ENCODE data around the gene DLGAP1.

The DLGAP1 gene

DNA sequence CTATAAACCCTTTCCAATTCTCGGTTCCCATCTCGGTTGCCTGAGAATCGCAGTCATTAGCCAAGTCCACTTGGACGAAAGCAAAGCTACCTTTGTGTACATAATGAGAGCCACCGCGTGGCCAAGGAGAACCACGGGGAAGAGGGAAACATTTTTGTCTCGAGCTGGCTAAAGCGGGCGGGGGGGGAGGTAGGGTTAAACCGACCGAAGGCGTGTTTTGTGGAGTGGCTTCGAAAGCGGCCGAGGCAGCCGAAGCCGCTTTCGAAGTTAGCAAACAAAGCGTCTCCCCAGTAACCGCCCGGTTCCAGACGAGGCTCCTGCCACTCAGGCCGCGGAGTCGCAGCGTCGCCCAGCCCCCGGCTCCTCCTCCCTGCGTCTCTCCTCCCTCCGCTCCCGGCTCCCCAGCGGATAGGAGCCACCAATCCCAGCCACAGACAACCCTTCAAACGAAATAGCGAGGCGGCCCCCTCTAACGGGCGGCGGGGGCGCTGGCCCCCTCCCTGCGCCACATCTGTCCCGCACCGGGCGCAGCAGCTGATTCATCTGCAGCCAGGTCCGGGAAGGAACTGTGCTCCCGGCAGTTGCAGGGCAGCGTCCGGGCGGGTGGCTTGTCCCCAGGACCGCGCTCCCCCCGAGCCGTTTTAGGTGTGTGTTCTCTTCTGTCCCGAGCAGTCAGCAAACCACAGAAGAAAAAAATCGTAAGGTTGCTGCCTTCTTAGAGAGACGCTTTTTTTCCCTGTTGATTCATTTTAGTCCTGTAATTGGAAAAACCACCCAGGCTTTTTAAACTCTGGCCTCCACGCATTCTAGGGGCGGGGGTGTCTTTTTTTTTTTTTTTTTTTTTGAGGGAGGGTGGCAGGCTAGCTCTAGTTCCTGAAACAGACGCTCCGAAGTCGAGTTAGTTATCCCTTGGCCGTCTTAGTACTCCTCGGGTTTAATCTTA, 1006.9 kb downstream of the DLGAP1 start (continued):
- TF ChIP-seq ZNF140 (tag by site-specific recombination; IDR thresholded peaks at IDR 0.05) (no peak), ZBTB17 (tag by site-specific recombination; IDR thresholded peaks at IDR 0.05) (peak; percentile 41; the same call in 1 of the 2 replicates), ZNF37A (tag by site-specific recombination; IDR thresholded peaks at IDR 0.05) (0 out of 2 replicates have a peak, but pooled peaks have one; percentile 74), ZNF777 (tag by site-specific recombination; IDR thresholded peaks at IDR 0.05; ENCODE audit: borderline replicate concordance) (no peak; the same call in 1 of the 2 replicates), GLI2 (tag by site-specific recombination; IDR thresholded peaks at IDR 0.05; ENCODE audit: borderline replicate concordance, low read depth) (no peak), KLF8 (tag by site-specific recombination; IDR thresholded peaks at IDR 0.05) (peak; percentile 87), ZBTB1 (tag by site-specific recombination; IDR thresholded peaks at IDR 0.05) (peak; percentile 87; the same call in 1 of the 2 replicates), ZNF677 (tag by site-specific recombination; IDR thresholded peaks at IDR 0.05) (no peak), ZNF626 (tag by site-specific recombination; IDR thresholded peaks at IDR 0.05) (no peak), ZBTB8A (tag by site-specific recombination; IDR thresholded peaks at IDR 0.05) (peak; percentile 95), ZNF701 (tag by site-specific recombination; IDR thresholded peaks at IDR 0.05) (no peak), ZNF391 (tag by site-specific recombination; IDR thresholded peaks at IDR 0.05; ENCODE audit: borderline replicate concordance, low read depth) (peak; percentile 50; the same call in 1 of the 2 replicates), ZNF571 (tag by site-specific recombination; IDR thresholded peaks at IDR 0.05) (no peak), ZNF292 (tag by site-specific recombination; IDR thresholded peaks at IDR 0.05; ENCODE audit: borderline replicate concordance, low read depth) (no peak), ZNF266 (tag by site-specific recombination; IDR thresholded peaks at IDR 0.05; ENCODE audit: low read depth) (no peak), ZNF354C (tag by site-specific recombination; IDR thresholded peaks at IDR 0.05; ENCODE audit: borderline replicate concordance, low read depth) (no peak), ZNF837 (tag by site-specific recombination; IDR thresholded peaks at IDR 0.05) (no peak)
- TF ChIP-seq, protein P1, sequence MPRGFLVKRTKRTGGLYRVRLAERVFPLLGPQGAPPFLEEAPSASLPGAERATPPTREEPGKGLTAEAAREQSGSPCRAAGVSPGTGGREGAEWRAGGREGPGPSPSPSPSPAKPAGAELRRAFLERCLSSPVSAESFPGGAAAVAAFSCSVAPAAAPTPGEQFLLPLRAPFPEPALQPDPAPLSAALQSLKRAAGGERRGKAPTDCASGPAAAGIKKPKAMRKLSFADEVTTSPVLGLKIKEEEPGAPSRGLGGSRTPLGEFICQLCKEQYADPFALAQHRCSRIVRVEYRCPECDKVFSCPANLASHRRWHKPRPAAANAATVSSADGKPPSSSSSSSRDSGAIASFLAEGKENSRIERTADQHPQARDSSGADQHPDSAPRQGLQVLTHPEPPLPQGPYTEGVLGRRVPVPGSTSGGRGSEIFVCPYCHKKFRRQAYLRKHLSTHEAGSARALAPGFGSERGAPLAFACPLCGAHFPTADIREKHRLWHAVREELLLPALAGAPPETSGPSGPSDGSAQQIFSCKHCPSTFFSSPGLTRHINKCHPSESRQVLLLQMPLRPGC (tag by site-specific recombination; IDR thresholded peaks at IDR 0.05): no peak
- TF ChIP-seq, protein P2, sequence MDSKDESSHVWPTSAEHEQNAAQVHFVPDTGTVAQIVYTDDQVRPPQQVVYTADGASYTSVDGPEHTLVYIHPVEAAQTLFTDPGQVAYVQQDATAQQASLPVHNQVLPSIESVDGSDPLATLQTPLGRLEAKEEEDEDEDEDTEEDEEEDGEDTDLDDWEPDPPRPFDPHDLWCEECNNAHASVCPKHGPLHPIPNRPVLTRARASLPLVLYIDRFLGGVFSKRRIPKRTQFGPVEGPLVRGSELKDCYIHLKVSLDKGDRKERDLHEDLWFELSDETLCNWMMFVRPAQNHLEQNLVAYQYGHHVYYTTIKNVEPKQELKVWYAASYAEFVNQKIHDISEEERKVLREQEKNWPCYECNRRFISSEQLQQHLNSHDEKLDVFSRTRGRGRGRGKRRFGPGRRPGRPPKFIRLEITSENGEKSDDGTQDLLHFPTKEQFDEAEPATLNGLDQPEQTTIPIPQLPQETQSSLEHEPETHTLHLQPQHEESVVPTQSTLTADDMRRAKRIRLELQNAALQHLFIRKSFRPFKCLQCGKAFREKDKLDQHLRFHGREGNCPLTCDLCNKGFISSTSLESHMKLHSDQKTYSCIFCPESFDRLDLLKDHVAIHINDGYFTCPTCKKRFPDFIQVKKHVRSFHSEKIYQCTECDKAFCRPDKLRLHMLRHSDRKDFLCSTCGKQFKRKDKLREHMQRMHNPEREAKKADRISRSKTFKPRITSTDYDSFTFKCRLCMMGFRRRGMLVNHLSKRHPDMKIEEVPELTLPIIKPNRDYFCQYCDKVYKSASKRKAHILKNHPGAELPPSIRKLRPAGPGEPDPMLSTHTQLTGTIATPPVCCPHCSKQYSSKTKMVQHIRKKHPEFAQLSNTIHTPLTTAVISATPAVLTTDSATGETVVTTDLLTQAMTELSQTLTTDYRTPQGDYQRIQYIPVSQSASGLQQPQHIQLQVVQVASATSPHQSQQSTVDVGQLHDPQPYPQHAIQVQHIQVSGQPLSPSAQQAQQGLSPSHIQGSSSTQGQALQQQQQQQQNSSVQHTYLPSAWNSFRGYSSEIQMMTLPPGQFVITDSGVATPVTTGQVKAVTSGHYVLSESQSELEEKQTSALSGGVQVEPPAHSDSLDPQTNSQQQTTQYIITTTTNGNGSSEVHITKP (tag by site-specific recombination; IDR thresholded peaks at IDR 0.05): peak; percentile 76
- TF ChIP-seq, protein P3, sequence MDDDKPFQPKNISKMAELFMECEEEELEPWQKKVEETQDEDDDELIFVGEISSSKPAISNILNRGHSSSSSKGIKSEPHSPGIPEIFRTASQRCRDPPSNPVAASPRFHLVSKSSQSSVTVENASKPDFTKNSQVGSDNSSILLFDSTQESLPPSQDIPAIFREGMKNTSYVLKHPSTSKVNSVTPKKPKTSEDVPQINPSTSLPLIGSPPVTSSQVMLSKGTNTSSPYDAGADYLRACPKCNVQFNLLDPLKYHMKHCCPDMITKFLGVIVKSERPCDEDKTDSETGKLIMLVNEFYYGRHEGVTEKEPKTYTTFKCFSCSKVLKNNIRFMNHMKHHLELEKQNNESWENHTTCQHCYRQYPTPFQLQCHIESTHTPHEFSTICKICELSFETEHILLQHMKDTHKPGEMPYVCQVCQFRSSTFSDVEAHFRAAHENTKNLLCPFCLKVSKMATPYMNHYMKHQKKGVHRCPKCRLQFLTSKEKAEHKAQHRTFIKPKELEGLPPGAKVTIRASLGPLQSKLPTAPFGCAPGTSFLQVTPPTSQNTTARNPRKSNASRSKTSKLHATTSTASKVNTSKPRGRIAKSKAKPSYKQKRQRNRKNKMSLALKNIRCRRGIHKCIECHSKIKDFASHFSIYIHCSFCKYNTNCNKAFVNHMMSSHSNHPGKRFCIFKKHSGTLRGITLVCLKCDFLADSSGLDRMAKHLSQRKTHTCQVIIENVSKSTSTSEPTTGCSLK (tag by site-specific recombination; IDR thresholded peaks at IDR 0.05): no peak
- TF ChIP-seq, protein P4, sequence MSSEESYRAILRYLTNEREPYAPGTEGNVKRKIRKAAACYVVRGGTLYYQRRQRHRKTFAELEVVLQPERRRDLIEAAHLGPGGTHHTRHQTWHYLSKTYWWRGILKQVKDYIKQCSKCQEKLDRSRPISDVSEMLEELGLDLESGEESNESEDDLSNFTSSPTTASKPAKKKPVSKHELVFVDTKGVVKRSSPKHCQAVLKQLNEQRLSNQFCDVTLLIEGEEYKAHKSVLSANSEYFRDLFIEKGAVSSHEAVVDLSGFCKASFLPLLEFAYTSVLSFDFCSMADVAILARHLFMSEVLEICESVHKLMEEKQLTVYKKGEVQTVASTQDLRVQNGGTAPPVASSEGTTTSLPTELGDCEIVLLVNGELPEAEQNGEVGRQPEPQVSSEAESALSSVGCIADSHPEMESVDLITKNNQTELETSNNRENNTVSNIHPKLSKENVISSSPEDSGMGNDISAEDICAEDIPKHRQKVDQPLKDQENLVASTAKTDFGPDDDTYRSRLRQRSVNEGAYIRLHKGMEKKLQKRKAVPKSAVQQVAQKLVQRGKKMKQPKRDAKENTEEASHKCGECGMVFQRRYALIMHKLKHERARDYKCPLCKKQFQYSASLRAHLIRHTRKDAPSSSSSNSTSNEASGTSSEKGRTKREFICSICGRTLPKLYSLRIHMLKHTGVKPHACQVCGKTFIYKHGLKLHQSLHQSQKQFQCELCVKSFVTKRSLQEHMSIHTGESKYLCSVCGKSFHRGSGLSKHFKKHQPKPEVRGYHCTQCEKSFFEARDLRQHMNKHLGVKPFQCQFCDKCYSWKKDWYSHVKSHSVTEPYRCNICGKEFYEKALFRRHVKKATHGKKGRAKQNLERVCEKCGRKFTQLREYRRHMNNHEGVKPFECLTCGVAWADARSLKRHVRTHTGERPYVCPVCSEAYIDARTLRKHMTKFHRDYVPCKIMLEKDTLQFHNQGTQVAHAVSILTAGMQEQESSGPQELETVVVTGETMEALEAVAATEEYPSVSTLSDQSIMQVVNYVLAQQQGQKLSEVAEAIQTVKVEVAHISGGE (tag by site-specific recombination; conservative IDR thresholded peaks at IDR 0.05; ENCODE audit: low read depth): peak; percentile 80
- TF ChIP-seq, protein P5, sequence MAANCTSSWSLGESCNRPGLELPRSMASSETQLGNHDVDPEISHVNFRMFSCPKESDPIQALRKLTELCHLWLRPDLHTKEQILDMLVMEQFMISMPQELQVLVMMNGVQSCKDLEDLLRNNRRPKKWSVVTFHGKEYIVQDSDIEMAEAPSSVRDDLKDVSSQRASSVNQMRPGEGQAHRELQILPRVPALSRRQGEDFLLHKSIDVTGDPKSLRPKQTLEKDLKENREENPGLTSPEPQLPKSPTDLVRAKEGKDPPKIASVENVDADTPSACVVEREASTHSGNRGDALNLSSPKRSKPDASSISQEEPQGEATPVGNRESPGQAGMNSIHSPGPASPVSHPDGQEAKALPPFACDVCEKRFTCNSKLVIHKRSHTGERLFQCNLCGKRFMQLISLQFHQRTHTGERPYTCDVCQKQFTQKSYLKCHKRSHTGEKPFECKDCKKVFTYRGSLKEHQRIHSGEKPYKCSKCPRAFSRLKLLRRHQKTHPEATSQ (tag by site-specific recombination; IDR thresholded peaks at IDR 0.05): no peak
- TF ChIP-seq, protein P6, sequence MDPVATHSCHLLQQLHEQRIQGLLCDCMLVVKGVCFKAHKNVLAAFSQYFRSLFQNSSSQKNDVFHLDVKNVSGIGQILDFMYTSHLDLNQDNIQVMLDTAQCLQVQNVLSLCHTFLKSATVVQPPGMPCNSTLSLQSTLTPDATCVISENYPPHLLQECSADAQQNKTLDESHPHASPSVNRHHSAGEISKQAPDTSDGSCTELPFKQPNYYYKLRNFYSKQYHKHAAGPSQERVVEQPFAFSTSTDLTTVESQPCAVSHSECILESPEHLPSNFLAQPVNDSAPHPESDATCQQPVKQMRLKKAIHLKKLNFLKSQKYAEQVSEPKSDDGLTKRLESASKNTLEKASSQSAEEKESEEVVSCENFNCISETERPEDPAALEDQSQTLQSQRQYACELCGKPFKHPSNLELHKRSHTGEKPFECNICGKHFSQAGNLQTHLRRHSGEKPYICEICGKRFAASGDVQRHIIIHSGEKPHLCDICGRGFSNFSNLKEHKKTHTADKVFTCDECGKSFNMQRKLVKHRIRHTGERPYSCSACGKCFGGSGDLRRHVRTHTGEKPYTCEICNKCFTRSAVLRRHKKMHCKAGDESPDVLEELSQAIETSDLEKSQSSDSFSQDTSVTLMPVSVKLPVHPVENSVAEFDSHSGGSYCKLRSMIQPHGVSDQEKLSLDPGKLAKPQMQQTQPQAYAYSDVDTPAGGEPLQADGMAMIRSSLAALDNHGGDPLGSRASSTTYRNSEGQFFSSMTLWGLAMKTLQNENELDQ (tag by site-specific recombination; IDR thresholded peaks at IDR 0.05; ENCODE audit: low read depth): no peak
